GM19043 (cell line): ENCODE data around the gene CNTN6.

Source experiments
- ATAC-seq: cut with Tn5 transposase; IDR thresholded peaks from one replicate; pipeline ENCODE4 v1.9.1; 2021; ENCODE audit warnings: low read depth; ENCODE audit not compliant: unreplicated experiment

The CNTN6 gene

DNA sequence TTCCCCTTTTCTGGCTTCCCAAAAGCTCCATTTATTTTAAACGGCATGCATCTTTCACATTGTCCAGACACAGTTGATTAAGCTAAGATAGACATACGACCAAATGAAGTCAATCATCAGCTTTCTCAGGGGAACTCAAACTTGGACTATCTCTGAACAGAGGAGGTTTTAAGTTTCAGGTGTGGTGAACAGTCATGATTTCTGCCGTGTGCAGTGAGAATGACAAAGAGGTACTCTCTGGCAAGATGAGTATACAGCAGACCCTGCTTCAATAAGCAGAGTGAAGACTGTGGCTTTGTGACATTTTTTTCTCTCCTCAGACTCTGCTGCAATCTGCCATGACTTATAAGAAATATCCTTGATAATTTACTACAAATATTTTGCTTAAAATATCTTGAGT is 307.7 kb downstream of the CNTN6 start:
- no peak for ATAC-seq

DNA sequence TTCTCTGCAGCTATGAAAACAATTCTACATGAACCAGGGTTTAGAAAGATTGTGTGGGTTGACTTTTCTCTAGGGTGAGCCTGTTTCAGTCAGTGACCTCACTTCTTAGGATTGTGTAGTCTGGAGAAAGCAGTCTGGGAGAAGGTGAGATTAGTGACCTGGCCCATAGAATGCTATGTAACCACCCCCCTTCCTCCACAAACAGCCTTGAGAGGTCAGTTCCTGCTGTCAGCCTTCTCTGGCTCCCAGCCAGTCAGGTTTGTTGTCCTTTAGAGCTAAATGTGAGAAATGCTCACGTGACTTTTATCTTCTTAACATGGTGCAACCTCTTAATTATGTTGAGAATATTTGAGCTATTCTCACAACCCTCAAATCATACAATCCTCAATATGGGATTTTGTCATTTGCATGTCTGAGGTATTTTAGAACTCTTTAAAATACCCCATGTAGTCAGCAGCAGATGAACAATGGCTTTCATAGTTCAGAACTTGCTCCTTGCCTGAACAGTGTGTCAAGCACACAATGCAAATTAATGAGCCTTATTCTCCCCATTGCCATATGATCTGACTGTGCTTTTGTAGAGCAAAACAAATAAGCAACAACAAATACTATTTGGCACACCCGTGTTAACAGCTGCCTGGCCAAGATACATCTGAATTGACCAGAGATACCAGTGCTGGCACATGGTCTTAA is 311.6 kb downstream of the CNTN6 start:
- ATAC-seq = no peak

DNA sequence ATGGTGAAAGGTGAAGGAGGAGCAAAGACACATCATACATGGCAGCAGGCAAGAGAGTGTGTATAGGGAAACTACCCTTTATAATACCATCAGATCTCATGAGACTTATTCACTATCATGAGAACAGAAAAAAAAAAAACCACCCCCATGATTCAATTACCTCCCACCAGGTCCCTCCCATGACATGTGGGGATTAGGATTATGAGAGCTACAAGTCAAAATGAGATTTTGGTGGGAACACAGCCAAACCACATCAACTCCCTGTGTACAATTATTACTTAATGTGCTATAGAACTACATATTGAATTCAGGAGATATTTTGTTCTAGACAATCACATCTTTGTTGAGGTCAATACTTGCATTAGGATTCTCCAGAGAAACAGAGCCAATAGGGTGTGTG is 313.4 kb downstream of the CNTN6 start:
- ATAC-seq = no peak

DNA sequence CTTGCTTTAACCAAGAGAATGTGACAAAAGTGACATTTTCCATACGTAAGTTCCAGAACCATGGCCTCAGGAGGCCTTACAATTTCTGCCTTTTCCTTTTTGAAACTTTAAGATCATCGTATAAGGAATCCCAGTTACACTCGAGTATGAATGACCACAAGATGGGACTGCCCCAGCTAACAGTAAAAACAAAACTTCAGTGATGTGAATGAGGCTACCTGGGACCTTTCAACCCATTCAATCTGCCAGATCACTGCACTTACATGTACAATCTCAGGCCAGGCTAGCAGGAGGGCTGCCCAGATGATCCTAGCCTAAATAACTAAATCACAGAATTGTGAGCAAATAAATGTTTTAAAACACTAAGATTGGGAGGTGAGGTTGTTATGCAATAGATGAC is 328.8 kb downstream of the CNTN6 start:
- no peak for ATAC-seq

DNA sequence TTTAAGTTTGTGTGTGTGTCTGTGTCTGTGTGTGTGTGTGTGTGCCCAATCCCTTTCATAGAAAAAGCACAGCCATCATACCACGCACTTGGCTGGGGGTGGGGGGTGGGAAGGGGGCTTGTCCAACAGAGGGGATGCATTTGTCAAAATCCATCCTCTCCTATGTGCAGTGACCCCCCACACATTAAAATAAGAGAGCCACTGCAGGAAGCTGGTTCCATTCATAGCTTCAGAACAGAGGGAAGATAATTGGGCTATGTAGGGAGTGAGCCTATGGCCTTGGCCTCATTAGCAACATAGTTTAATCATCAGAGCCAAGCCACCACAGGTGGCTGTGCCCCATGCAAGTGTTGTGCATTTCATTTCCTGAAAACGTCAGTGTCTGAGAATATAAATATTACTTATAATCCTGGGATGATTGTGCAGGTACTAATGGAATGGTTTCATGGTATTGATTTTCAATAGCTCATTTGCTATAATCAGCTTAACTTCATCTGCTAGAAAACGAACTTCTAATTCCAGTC is 330.8 kb downstream of the CNTN6 start:
- no peak for ATAC-seq

DNA sequence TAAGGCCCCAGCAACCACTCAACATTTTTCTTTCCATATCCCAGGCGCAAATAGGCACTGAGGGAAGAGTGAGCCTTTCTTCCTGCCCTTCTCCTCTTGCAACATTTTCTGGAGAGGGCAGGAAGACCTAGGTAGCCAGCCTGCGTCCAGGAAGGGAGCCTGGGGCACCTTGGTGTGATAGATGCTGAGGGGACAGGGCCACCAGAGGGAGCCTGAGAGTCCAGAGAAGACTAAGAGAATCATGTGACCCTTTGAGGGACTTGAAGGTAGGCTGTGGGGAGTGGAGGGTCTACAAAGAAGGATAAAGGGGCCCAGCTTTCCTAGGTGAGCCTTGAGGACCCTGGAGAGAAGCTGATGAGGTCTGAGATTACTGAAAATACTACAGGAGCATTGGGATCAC is 346.6 kb downstream of the CNTN6 start:
- no peak for ATAC-seq

DNA sequence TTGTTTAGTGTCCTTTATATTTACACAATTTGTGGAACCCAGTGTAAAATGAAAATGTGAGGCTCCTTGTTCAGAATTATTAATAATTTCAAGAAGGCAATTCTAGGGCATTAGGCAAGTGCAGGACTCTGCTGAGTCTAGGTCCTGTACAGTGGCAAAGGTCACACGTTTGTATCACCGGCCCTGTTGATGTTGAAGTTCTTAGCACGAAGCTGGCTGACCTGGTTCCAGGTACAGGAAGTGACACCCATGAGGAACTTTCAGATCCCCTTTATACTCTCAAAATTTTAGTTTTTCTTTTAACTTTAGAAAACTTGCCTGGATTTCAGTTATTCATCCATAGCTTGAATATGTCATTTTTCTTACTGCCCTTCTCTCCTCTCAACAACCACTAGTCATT is 349.4 kb downstream of the CNTN6 start:
- no peak for ATAC-seq

DNA sequence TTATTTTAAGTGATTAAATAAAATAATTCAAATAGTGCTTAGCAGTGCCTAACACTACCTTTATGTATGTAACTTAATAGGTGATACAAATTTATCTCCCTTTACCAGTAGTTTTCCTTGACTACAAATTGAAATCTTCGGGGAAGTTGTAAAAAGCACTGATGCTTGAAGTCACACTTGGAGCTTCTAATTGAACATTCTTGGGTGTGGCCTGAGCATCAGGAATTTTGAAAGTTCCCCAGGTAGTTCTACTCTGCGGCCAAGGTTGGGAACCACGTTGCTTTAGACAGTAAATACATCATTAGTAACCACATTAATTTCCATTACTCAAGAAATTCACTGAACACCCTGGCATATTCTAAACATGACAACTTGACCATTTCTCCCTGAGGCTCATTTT is 351.4 kb downstream of the CNTN6 start:
- no peak for ATAC-seq

DNA sequence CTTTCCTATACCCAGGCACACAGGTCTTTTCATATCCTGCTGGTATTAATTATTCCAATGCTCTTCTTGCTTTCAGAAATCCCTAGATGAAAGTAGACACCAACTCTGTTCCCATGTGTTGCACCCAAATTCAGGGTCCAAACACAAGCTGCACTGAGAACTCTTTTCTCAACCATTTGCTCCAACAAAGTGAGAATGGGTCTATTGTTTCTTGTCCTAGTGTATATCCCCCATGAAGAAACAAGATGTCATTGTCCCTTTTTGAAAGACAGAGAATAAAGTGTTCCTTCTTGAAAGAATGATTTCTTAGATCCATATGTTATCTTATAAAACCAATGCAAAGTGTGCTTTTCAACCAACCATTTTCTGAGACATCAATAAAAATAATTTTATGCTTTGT is 353.7 kb downstream of the CNTN6 start:
- ATAC-seq = no peak

DNA sequence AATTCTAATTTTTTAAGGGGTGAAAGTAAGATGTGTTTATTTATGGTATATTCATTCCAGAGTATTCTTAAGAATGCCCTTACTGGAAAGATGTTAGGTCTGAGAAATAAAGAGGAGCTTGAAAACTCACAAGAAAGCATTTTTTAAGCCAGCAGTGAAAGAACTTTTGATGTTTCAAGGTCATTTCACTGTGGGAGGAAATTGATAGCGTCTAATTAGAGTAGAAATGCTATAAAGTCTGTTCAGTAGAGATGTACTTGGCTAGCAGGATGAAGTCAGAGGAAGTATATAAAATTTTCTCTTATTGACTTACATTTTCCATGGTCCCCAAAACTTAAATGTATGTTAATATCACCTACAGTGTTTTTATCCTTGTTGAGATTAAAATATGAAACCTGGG is 354.6 kb downstream of the CNTN6 start:
- no peak for ATAC-seq

DNA sequence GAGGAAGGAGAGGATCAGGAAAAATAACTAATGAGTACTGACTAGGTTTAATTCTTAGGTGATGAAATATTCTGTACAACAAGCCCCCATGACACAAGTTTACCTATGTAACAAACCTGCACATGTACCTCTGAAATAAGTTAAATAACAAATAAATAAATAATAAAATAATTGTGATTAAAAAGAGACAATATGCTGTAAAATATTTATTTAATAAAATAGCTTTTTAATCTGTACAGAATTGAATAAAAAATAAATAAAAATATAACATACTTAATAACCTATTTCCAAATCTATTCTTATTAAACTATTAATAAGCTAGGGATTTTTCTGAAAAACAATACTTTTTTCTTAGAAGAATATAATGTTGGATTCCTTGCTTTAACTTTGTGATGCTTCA is 355.6 kb downstream of the CNTN6 start:
- ATAC-seq = no peak
